NCI-H2171 (cell line): Measurements from ENCODE around the gene EIF1AD.
"Not testable (repeated sequence)": the region's sequence is repeated elsewhere in the genome, so short reads cannot be mapped to it uniquely, and the experiment has no call there.

Experiments used
- DNase-seq: peaks from one replicate; lab custom pipeline; 2025; lab: John Stamatoyannopoulos, UW

Gene EIF1AD

GRCh38 chr11:66022401-66023185, 20.6 kb upstream of the EIF1AD start:
- peak; percentile 50 for DNase-seq

- no peak for DNase-seq
Measured at GRCh38 chr11:66020618-66021357, 18.8 kb upstream of the EIF1AD start.

GRCh38 chr11:66020212-66020611, 18.3 kb upstream of the EIF1AD start:
- DNase-seq: no peak

- DNase-seq: no peak
Measured at GRCh38 chr11:66017321-66017720, 15.4 kb upstream of the EIF1AD start.

- DNase-seq: no peak
Measured at GRCh38 chr11:66016793-66017177, 14.8 kb upstream of the EIF1AD start.

- DNase-seq: no peak
Measured at GRCh38 chr11:66015936-66016792, 14.2 kb upstream of the EIF1AD start.

GRCh38 chr11:66015454-66015881, 13.5 kb upstream of the EIF1AD start:
- DNase-seq: no peak

GRCh38 chr11:66014804-66015453, 13.0 kb upstream of the EIF1AD start:
- no peak for DNase-seq

GRCh38 chr11:66013762-66014100, 11.8 kb upstream of the EIF1AD start:
- DNase-seq: no peak

GRCh38 chr11:66012946-66013761, 11.2 kb upstream of the EIF1AD start:
- no peak for DNase-seq

- DNase-seq: no peak
Measured at GRCh38 chr11:66012371-66012945, 10.5 kb upstream of the EIF1AD start.

- no peak for DNase-seq
Measured at GRCh38 chr11:66011785-66012303, 9.9 kb upstream of the EIF1AD start, which contains the start of gene CST6. CST6 (plus strand) TSS chr11:66012008; CDS start chr11:66012045, 37 bp downstream.

GRCh38 chr11:66011239-66011784, 9.4 kb upstream of the EIF1AD start:
- no peak for DNase-seq

- not testable (repeated sequence) for DNase-seq
Measured at GRCh38 chr11:66010036-66010435, 8.1 kb upstream of the EIF1AD start.

- no peak for DNase-seq
Measured at GRCh38 chr11:66008468-66009101, 6.6 kb upstream of the EIF1AD start.

- DNase-seq: no peak
Measured at GRCh38 chr11:66008095-66008467, 6.1 kb upstream of the EIF1AD start.

- no peak for DNase-seq
Measured at GRCh38 chr11:66007201-66007634, 5.3 kb upstream of the EIF1AD start.

GRCh38 chr11:66006891-66007176, 4.9 kb upstream of the EIF1AD start:
- DNase-seq: no peak

GRCh38 chr11:66006134-66006890, 4.4 kb upstream of the EIF1AD start:
- DNase-seq: no peak
